Esophagus muscularis mucosa (tissue), 4 donors: Measurements from ENCODE around the gene PRDX5. TPM values are rescaled to one million over a fixed set of nuclear protein-coding genes. Genes with fewer than 3 reads are reported as not detected.

Experiments used
- DNase-seq: peaks from one replicate; pipeline ENCODE4 v3.0.0-alpha.2; 2017; ENCODE audit errors: extremely low spot score
- H3K27ac ChIP-seq, 4 donors: fragments of 200-600 bp; sonication (generic); replicated peaks in 1 of 4; 1 replicate in 3 of 4; 2 replicates in 1 of 4; pipeline ENCODE4 v1.5.1; 2016 to 2019; ENCODE audit warnings: mild to moderate bottlenecking in 1 of 4
- H3K27me3 ChIP-seq, 4 donors: fragments of 200-600 bp; sonication (generic); one replicate each; pipeline versions ENCODE4 v1.5.1 to v1.6.0; 2016 to 2019
- H3K36me3 ChIP-seq, 4 donors: fragments of 200-600 bp; sonication (generic); one replicate each; pipeline ENCODE4 v1.5.1; 2016 to 2019
- H3K4me1 ChIP-seq, 4 donors: fragments of 200-600 bp; sonication (generic); one replicate each; pipeline ENCODE4 v1.5.1; 2016 to 2019
- H3K4me3 ChIP-seq, 4 donors: fragments of 200-600 bp; sonication (generic); 1 replicate in 2 of 4; 2 replicates in 2 of 4; pipeline ENCODE4 v1.5.1; 2016 to 2019; ENCODE audit warnings: mild to moderate bottlenecking in 4 of 4, moderate library complexity in 1 of 4
- H3K9me3 ChIP-seq, 4 donors: fragments of 200-600 bp; sonication (generic); 1 replicate in 3 of 4; 2 replicates in 1 of 4; pipeline ENCODE4 v1.5.1; 2016 to 2019
- CTCF ChIP-seq, 3 experiments: fragments of 200-600 bp in 2 of 3; fragments of 450-650 bp in 1 of 3; sonication (generic) in 2 of 3; IDR thresholded peaks; one replicate each; pipeline ENCODE4 v1.5.1; 2017 to 2019; ENCODE audit warnings: antibody characterized with exemption in 3 of 3, mild to moderate bottlenecking in 2 of 3, moderate library complexity in 1 of 3
- EP300 ChIP-seq: sonication (generic); formaldehyde crosslinking; IDR thresholded peaks from one replicate; pipeline ENCODE4 v1.6.1; 2017; ENCODE audit warnings: antibody characterized with exemption
- POLR2A ChIP-seq: fragments of 450-650 bp; IDR thresholded peaks from one replicate; pipeline ENCODE4 v1.6.1; 2017; ENCODE audit warnings: antibody characterized with exemption, moderate library complexity, mild to moderate bottlenecking, low read depth
- POLR2AphosphoS5 ChIP-seq, 2 donors: sonication (generic); formaldehyde crosslinking; IDR thresholded peaks; one replicate each; pipeline ENCODE4 v1.6.1; 2017; ENCODE audit warnings: antibody characterized with exemption in 2 of 2
- WGBS: methylation state at CpG from one replicate; pipeline ENCODE4 v1.1.5; 2018; 5-methylcytosine and 5-hydroxymethylcytosine counted together
- intact Hi-C: fragments of 100-400 bp; cut with DNase I; formaldehyde crosslinking; loops from one replicate; pipeline ENCODE4 v1.15.1; 2023
- total RNA-seq, 4 donors: library from RNA; depleted of rRNA; stranded (reverse); fragments of >200 nt; gene quantifications; one replicate each; pipeline versions ENCODE4 v1.1.0 to v1.2.1, GENCODE V29; 2016

PRDX5 gene
- total RNA-seq, 4 donors from 2014 or later, result 144 to 178 (median 155) TPM

GRCh38 chr11:64303109-64304031 lies 14.6 kb upstream of the PRDX5 start:
- Histone ChIP-seq H3K27ac (peak overlapping the region; percentile 86 to 98 (median 92)), H3K36me3 (no peaks in the 10 kb centered on the region), H3K4me3 (peak overlapping the region in 3 of 4 donors; percentile 69 to 79 (median 77)), H3K27me3 (peaks cover 3 to 50% (median 22%) of the 10 kb centered on the region in 4 donors), H3K9me3 (no peaks in the 10 kb centered on the region), H3K4me1 (peaks cover 37 to 70% (median 65%) of the 10 kb centered on the region in 4 donors)
- WGBS, result 81% methylated on average over 9 of the region's 13 CpGs
- intact Hi-C loops, result loop anchor here (5.0 kb wide), 1 partner anchor 36 kb away; no protein-coding TSS in a partner anchor
- DNase-seq, result no peak
- TF ChIP-seq POLR2A (no peak), EP300 (no peak), POLR2AphosphoS5 (IDR thresholded peaks at IDR 0.05) (no peak), CTCF (IDR thresholded peaks at IDR 0.05) (no peak)

DNA sequence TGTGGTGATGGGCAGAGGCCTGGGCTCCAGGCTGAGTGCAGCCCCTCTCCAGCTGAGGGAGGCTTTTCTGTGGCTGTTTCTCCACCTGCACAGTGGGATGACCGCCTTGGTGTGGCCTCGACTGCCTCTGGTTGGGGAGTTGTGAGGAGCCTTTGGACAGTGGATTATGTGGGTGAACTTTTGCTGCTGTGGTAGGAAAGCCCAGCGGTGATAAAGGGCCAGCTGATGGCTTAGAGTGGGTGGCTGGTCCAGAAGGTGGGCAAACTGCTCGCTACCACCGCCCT lies 13.9 kb upstream of the PRDX5 start:
- intact Hi-C loops, result loop anchor here (5.0 kb wide), 1 partner anchor 37 kb away; no protein-coding TSS in a partner anchor
- no peak for TF ChIP-seq POLR2A
- TF ChIP-seq CTCF (IDR thresholded peaks at IDR 0.05), result no peak
- TF ChIP-seq POLR2AphosphoS5 (IDR thresholded peaks at IDR 0.05), result no peak
- TF ChIP-seq EP300, result no peak
- Histone ChIP-seq H3K4me3 (peak overlapping the region; percentile 69 to 84 (median 78)), H3K27ac (peak overlapping the region; percentile 86 to 98 (median 92)), H3K27me3 (peaks cover 0 to 44% (median 19%) of the 10 kb centered on the region in 4 donors), H3K9me3 (no peaks in the 10 kb centered on the region), H3K36me3 (peaks cover 0 to 2% (median 0%) of the 10 kb centered on the region in 4 donors), H3K4me1 (peaks cover 36 to 66% (median 63%) of the 10 kb centered on the region in 4 donors)
- no peak for DNase-seq
- 53% methylated on average over 3 of the region's 5 CpGs for WGBS

GRCh38 chr11:64304316-64305072 lies 13.4 kb upstream of the PRDX5 start:
- Histone ChIP-seq H3K27ac (peak overlapping the region; percentile 86 to 98 (median 92)), H3K9me3 (no peaks in the 10 kb centered on the region), H3K27me3 (peaks cover 0 to 39% (median 16%) of the 10 kb centered on the region in 4 donors), H3K4me1 (peaks cover 31 to 61% (median 58%) of the 10 kb centered on the region in 4 donors), H3K4me3 (peak overlapping the region; percentile 69 to 84 (median 78)), H3K36me3 (peaks cover 0 to 5% (median 0%) of the 10 kb centered on the region in 4 donors)
- 0% methylated on average over 30 of the region's 46 CpGs for WGBS
- DNase-seq, result peak; percentile 98
- intact Hi-C loops, result loop anchor here (5.0 kb wide), 1 partner anchor 37 kb away; no protein-coding TSS in a partner anchor
- no peak for TF ChIP-seq POLR2A
- TF ChIP-seq CTCF (IDR thresholded peaks at IDR 0.05), result peak; percentile 82 to 88 (median 88)
- peak; percentile 39 to 42 for TF ChIP-seq POLR2AphosphoS5 (IDR thresholded peaks at IDR 0.05)
- TF ChIP-seq EP300, result no peak

- intact Hi-C loops, result no loop called here
- Histone ChIP-seq H3K4me1 (peaks cover 24 to 54% (median 51%) of the 10 kb centered on the region in 4 donors), H3K27me3 (peaks cover 0 to 32% (median 10%) of the 10 kb centered on the region in 4 donors), H3K36me3 (peaks cover 0 to 5% (median 0%) of the 10 kb centered on the region in 4 donors), H3K4me3 (peak within 1 kb of the TSS; percentile 69 to 84 (median 78)), H3K27ac (peak within 1 kb of the TSS; percentile 89 to 98 (median 92)), H3K9me3 (no peaks in the 10 kb centered on the region)
- 0% methylated on average over 1 of the region's 81 CpGs for WGBS
- TF ChIP-seq EP300, result no peak
- TF ChIP-seq POLR2A, result no peak
- TF ChIP-seq POLR2AphosphoS5 (IDR thresholded peaks at IDR 0.05), result peak; percentile 88 to 89
- peak in 1 of 3 experiments; percentile 18 for TF ChIP-seq CTCF (IDR thresholded peaks at IDR 0.05)
- peak; percentile 100 for DNase-seq
Measured at GRCh38 chr11:64305075-64305690, 12.7 kb upstream of the PRDX5 start, which contains the start of gene ESRRA. ESRRA (plus strand) TSS chr11:64305524; CDS start chr11:64307180, 1,656 bp downstream.
